Measurements from ENCODE around the gene STX16. TPM values are rescaled to one million over a fixed set of nuclear protein-coding genes. Genes with fewer than 3 reads are reported as not detected.

The STX16 gene
- total RNA-seq, 1 donor from 2014 or later: 78.7 TPM

DNA sequence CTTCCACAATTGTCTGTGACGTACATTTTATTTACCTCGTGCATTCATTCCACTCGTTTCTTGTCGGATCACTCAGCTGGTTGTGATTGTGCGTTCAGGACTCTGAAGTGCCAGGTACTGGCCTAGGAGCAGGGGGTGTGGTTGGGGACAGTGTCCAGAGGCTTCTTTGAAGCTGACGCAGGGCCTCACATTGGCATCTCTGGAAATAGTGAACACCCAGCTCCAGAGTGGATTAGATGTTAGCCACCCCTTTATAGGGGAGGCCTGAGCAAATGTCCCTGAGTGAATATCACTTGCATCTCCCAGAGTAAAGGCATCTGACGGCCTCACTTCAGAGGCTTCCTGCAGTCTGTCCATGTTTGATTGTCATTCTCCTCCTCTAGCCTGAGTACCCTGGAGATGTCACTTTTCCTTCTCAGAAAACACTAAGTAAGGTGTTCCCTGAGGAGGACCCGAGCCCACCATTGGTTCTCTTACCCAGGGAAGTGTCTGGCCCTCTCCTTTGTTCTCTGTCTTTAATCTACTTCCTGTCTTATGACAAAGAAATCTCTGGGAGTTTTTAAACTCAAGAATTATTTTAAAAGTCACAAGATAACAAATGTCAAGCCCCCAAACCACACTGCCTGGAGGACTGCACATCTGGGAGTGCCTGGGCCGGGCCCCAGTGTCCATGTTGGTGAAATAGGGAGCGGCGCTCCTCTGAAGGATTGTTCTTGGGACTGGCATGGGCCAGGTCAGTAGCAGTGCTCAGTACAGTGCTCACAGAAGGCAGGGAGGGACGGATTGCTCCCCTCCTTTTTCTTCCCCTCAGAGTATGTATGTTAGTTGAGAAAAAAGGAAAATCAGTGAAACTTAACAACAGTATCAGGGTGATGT, 10.8 kb downstream of the STX16 start:
- DNase-seq (ENCODE audit: low spot score) (no peak), ATAC-seq (no peak)
- intact Hi-C loops (cut with DNase I): no loop called here

GRCh38 chr20:58664331-58664730, 13.2 kb downstream of the STX16 start:
- ATAC-seq (no peak), DNase-seq (ENCODE audit: low spot score) (no peak)
- intact Hi-C loops (cut with DNase I): no loop called here

DNA sequence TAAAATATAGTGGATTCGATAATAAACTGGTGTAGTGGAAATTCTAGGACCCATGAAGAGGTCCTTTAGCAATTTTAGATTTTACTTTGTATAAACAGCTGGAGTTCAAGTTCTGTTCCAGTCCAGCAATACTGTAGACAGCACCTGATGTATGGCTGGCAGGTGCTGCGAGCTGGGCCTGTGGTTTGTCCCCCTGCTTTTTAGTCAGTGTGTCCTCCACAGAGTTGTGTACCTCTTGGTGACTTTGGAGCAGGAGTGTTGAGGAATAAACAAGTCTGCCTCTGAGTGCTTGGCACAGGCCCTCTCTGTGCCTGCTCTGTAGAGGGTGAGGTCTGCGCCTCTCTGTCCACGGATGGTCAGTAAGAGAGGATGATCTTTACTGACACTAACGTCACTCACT, 13.8 kb downstream of the STX16 start:
- intact Hi-C loops (cut with DNase I): no loop called here
- no peak for ATAC-seq
- no peak for DNase-seq (ENCODE audit: low spot score)

DNA sequence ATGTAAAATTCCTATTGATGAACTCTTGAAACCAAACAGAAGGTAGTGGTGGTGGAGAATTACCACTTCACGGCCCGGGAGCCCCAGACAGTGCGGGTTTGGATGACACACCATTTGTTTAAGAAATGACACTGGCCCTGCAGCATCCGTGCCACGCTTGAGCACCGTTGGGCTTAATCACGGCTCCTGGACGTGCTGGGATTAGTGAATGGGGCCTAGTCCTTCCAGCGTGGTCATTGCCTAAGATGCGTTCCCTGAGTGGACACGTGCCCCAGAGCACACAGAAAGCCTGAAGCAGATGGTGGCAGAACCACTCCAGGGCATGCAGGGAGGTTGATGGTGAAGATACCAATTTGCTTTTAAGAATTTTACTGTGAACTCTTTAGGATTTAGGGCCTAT, 14.5 kb downstream of the STX16 start:
- intact Hi-C loops (cut with DNase I): no loop called here
- ATAC-seq (no peak), DNase-seq (ENCODE audit: low spot score) (no peak)

DNA sequence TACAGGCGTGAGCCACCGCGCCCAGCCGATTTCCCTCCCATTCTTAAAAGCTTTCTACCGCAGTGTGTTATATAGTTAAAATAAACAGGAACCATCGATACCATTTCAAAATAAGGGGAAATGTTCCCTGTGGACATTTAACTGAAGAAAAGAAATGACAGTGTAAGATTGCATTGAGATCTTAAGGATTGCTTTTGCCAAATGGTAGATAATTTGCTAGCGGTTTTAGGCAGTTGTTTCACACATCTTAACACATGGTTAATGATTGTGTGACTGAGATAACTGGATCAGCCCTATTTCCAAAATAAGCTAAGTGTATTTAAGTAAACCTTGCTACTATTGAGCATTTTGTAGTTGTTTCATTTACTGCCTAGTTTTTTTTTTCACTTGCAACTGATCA, 15.6 kb downstream of the STX16 start:
- intact Hi-C loops (cut with DNase I): no loop called here
- DNase-seq (ENCODE audit: low spot score) (no peak), ATAC-seq (no peak)

DNA sequence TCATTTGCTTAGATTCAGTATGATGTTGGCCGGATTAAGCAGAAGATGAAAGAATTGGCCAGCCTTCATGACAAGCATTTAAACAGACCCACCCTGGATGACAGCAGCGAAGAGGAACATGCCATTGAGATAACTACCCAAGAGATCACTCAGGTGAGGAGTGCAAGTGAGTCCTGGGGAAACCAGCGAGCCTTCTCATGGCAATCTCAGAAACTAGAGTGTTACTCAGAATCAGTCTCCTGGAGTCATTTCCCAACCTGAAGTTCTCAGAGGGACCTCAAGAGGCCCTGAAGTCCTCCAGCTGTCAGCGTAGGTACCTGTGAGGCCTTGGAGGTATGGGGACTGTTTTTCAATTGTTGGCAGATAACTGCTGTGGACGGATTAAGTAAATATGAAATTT, 16.9 kb downstream of the STX16 start:
- DNase-seq (ENCODE audit: low spot score) (no peak), ATAC-seq (no peak)
- intact Hi-C loops (cut with DNase I): no loop called here

DNA sequence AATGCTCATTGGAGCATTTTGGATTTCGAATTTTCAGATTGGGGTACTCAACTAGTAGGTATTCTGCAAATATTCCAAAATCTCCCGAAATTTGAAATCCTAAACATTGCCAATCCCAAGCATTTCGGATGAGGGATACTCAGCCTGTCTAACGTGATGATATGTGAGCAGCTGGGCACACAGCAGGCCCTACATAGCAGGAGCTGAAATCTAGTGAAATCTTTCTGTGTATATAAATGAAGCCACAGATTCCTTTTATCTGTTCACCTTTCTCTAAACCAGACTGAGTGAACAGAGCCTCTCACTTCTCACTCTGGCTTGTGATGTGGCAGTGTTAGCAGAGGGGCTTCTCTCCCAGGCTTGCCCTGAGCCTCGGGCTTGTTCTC, 17.8 kb downstream of the STX16 start:
- DNase-seq (ENCODE audit: low spot score) (no peak), ATAC-seq (no peak)
- intact Hi-C loops (cut with DNase I): no loop called here

- intact Hi-C loops (cut with DNase I): no loop called here
- no peak for DNase-seq (ENCODE audit: low spot score)
- ATAC-seq: no peak
Observed at GRCh38 chr20:58669287-58670006, 18.4 kb downstream of the STX16 start.

DNA sequence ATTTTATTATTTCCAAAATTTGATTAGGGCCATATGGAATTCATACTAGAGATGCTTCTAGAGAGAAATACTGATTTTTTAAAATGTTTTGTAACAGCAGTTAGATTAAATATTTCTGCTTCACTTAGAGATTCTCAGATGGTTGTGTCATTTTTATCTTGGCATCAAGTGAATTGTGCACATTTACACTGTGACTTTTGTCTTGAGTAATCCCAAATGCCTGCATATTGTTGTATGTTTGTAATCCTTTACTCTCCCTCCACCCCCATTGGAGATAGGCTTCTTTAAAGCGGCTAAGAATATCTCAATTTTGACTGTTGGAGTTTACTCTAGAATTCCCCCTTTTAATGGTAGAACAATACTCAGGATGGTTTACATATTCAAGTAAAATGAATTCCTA, 19.0 kb downstream of the STX16 start:
- no peak for ATAC-seq
- DNase-seq (ENCODE audit: low spot score): no peak
- intact Hi-C loops (cut with DNase I): no loop called here

DNA sequence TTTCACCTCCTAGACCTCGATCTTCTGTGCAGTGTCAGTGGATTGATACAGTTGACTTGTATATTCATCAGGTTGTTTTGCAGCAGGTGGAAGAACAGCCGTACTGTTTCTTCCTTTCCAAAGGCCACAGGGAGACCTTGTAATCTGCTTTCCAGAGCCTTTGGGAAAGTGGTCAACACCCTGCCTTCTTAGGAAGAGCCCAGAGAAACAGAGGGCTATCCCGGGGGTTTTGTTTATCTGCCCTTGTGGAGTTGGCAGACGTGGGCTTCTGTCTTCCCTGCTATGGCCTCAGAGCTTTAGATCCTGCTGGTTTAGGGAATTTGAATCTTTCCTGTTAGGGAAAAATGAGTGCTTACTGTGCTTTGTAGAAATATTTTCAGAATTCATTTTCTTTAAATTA, 19.6 kb downstream of the STX16 start:
- DNase-seq (ENCODE audit: low spot score) (no peak), ATAC-seq (no peak)
- intact Hi-C loops (cut with DNase I): no loop called here

GRCh38 chr20:58673119-58673518, 22.0 kb downstream of the STX16 start:
- intact Hi-C loops (cut with DNase I): no loop called here
- ATAC-seq (no peak), DNase-seq (ENCODE audit: low spot score) (no peak)

GRCh38 chr20:58675146-58675584, 24.1 kb downstream of the STX16 start:
- DNase-seq (ENCODE audit: low spot score): no peak
- no peak for ATAC-seq
- intact Hi-C loops (cut with DNase I): no loop called here

GRCh38 chr20:58675641-58676040, 24.6 kb downstream of the STX16 start:
- intact Hi-C loops (cut with DNase I): no loop called here
- ATAC-seq (no peak), DNase-seq (ENCODE audit: low spot score) (no peak)

GRCh38 chr20:58676161-58676560, 25.1 kb downstream of the STX16 start:
- ATAC-seq (no peak), DNase-seq (ENCODE audit: low spot score) (no peak)

DNA sequence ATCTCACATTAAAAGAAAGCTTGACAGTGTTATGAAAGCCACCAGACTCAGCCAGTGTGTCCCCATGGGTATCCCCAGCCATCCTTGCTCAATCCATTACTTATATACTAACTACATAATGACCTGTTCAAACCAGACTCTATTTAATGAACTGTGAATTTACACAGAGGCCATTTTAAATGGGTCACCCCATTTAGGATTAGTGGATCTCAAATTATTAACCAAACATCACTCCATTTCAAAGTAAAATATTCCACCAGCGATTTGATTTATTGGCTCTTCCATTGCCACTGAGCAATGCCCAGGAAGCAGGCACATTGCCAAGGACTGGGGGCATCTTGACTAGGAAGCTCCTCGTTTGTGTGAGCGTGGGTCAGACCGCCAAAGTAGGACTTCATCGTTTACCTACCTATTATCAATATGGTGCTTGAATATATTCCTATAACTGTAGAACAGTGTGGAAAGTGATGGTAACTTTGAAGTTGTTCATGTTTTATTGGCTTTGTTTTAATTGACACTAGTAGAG, 26.1 kb downstream of the STX16 start:
- DNase-seq (ENCODE audit: low spot score): no peak

More at GRCh38 chr20:58676161-58676560, 25.1 kb downstream of the STX16 start:
- intact Hi-C loops (cut with DNase I): no loop called here

GRCh38 chr20:58677808-58678207, 26.7 kb downstream of the STX16 start:
- intact Hi-C loops (cut with DNase I): no loop called here
- ATAC-seq (no peak), DNase-seq (ENCODE audit: low spot score) (no peak)

More for the DNA sequence above, 26.1 kb downstream of the STX16 start:
- intact Hi-C loops (cut with DNase I): no loop called here
- ATAC-seq: no peak

- ATAC-seq (no peak), DNase-seq (ENCODE audit: low spot score) (no peak)
- intact Hi-C loops (cut with DNase I): no loop called here
Observed at GRCh38 chr20:58678806-58679205, 27.7 kb downstream of the STX16 start.

- DNase-seq (ENCODE audit: low spot score) (no peak), ATAC-seq (no peak)
- intact Hi-C loops (cut with DNase I): no loop called here
Observed at GRCh38 chr20:58682656-58683531, 31.8 kb downstream of the STX16 start.

DNA sequence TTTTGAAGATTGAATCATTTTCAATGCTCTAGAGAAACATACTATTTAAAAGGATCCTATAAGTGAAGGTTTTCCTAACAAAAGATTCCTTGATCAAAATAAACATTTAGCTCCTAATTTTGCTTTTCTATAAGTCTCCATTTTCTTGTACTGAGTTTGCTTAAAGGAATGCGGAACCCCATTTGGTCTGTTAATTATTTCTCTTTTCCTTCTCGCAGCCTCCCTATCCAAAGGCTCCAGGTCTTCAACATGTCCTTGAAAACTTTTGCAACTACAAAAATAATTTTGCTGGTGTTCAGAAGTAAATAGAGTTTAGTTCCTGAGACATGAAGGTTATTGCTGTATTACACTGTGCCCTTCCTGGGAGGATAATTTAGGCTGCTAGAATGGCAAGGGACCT, 33.2 kb downstream of the STX16 start:
- ATAC-seq (no peak), DNase-seq (ENCODE audit: low spot score) (no peak)
- intact Hi-C loops (cut with DNase I): no loop called here
